Activated CD4-positive, alpha-beta memory T cell treated with anti-CD3 and anti-CD28 coated beads, Interleukin-2, amount 10 ng/mL, durations not matched to agents 7 days and 5 days (primary cell): ENCODE measurements around the gene UROC1. TPM values are rescaled to one million over a fixed set of nuclear protein-coding genes. Genes with fewer than 3 reads are reported as not detected.

ENCODE experiments used
- CTCF ChIA-PET: fragments of 350-600 bp; sonication (Branson Sonifier 250); formaldehyde crosslinking; loops from one replicate; lab custom pipeline; 2021; ENCODE audit warnings: antibody characterized with exemption, inconsistent platforms; lab: Charles Lee
- POLR2A ChIA-PET: fragments of 350-600 bp; sonication (Branson Sonifier 250); formaldehyde crosslinking; loops from one replicate; lab custom pipeline; 2021; ENCODE audit warnings: antibody characterized with exemption; lab: Charles Lee
- DNase-seq: peaks from one replicate; pipeline ENCODE4 v3.0.0-alpha.2; 2020
- H3K27ac Mint-ChIP-seq: one replicate; pipeline ENCODE4 v1.8.0; 2021; ENCODE audit warnings: mild to moderate bottlenecking, mixed read lengths
- H3K27me3 Mint-ChIP-seq: one replicate; pipeline ENCODE4 v1.8.0; 2021; ENCODE audit warnings: mixed read lengths
- H3K36me3 Mint-ChIP-seq: one replicate; pipeline ENCODE4 v1.8.0; 2021; ENCODE audit warnings: low read depth, mixed read lengths
- H3K4me1 Mint-ChIP-seq: one replicate; pipeline ENCODE4 v1.8.0; 2021; ENCODE audit warnings: mixed read lengths
- H3K4me3 Mint-ChIP-seq: one replicate; pipeline ENCODE4 v1.8.0; 2021; ENCODE audit warnings: mild to moderate bottlenecking, mixed read lengths
- H3K9me3 Mint-ChIP-seq: one replicate; pipeline ENCODE4 v1.8.0; 2021; ENCODE audit warnings: mixed read lengths
- total RNA-seq, 2 experiments: library from RNA; stranded (reverse); gene quantifications; one replicate each; pipeline ENCODE4 v1.2.3, GENCODE V29; 2021

The UROC1 gene
- total RNA-seq, 2 experiments from 2014 or later = not detected

GRCh38 chr3:126486360-126486847 lies 31.2 kb downstream of the UROC1 start:
- Mint-ChIP-seq H3K9me3 (no peaks in the 10 kb centered on the region), H3K4me3 (no peak overlapping the region), H3K4me1 (peaks cover 13% of the 10 kb centered on the region), H3K27me3 (no peaks in the 10 kb centered on the region), H3K36me3 (no peaks in the 10 kb centered on the region), H3K27ac (peak overlapping the region; percentile 26)
- ChIA-PET CTCF (no interaction called here), POLR2A (interaction anchor here (1.2 kb wide), 1 partner anchor 10 kb away, joined by 5 read pairs; the partner anchor contains the start of gene ZXDC)
- DNase-seq = no peak

GRCh38 chr3:126485956-126486355 lies 31.6 kb downstream of the UROC1 start:
- no peaks in the 10 kb centered on the region for H3K36me3 Mint-ChIP-seq
- H3K4me1 Mint-ChIP-seq = peaks cover 13% of the 10 kb centered on the region
- H3K4me3 Mint-ChIP-seq = no peak overlapping the region
- ChIA-PET CTCF (no interaction called here), POLR2A (no interaction called here)
- H3K27ac Mint-ChIP-seq = no peak overlapping the region
- H3K27me3 Mint-ChIP-seq = no peaks in the 10 kb centered on the region
- no peak for DNase-seq
- no peaks in the 10 kb centered on the region for H3K9me3 Mint-ChIP-seq

GRCh38 chr3:126485176-126485897 lies 32.2 kb downstream of the UROC1 start:
- ChIA-PET POLR2A (no interaction called here), CTCF (no interaction called here)
- no peaks in the 10 kb centered on the region for H3K36me3 Mint-ChIP-seq
- H3K4me3 Mint-ChIP-seq = no peak overlapping the region
- H3K27me3 Mint-ChIP-seq = no peaks in the 10 kb centered on the region
- H3K9me3 Mint-ChIP-seq = no peaks in the 10 kb centered on the region
- no peak for DNase-seq
- peaks cover 13% of the 10 kb centered on the region for H3K4me1 Mint-ChIP-seq
- no peak overlapping the region for H3K27ac Mint-ChIP-seq

- H3K4me1 Mint-ChIP-seq = peaks cover 13% of the 10 kb centered on the region
- H3K36me3 Mint-ChIP-seq = no peaks in the 10 kb centered on the region
- H3K27me3 Mint-ChIP-seq = no peaks in the 10 kb centered on the region
- H3K27ac Mint-ChIP-seq = no peak overlapping the region
- POLR2A ChIA-PET = no interaction called here
- no peak for DNase-seq
- CTCF ChIA-PET = no interaction called here
- H3K4me3 Mint-ChIP-seq = no peak overlapping the region
- no peaks in the 10 kb centered on the region for H3K9me3 Mint-ChIP-seq
Observed at GRCh38 chr3:126484662-126485061, 32.9 kb downstream of the UROC1 start.

GRCh38 chr3:126484148-126484547 lies 33.4 kb downstream of the UROC1 start:
- Mint-ChIP-seq H3K4me1 (peaks cover 13% of the 10 kb centered on the region), H3K4me3 (no peak overlapping the region), H3K27me3 (no peaks in the 10 kb centered on the region), H3K9me3 (no peaks in the 10 kb centered on the region), H3K27ac (no peak overlapping the region), H3K36me3 (no peaks in the 10 kb centered on the region)
- DNase-seq = no peak
- POLR2A ChIA-PET = no interaction called here
- CTCF ChIA-PET = no interaction called here

GRCh38 chr3:126483321-126483761 lies 34.2 kb downstream of the UROC1 start:
- H3K9me3 Mint-ChIP-seq = no peaks in the 10 kb centered on the region
- H3K36me3 Mint-ChIP-seq = no peaks in the 10 kb centered on the region
- ChIA-PET CTCF (no interaction called here), POLR2A (no interaction called here)
- no peak overlapping the region for H3K4me3 Mint-ChIP-seq
- no peak for DNase-seq
- H3K27ac Mint-ChIP-seq = no peak overlapping the region
- no peaks in the 10 kb centered on the region for H3K27me3 Mint-ChIP-seq
- H3K4me1 Mint-ChIP-seq = peaks cover 13% of the 10 kb centered on the region

GRCh38 chr3:126482503-126483255 lies 34.9 kb downstream of the UROC1 start:
- no peaks in the 10 kb centered on the region for H3K9me3 Mint-ChIP-seq
- no peak overlapping the region for H3K27ac Mint-ChIP-seq
- no peak overlapping the region for H3K4me3 Mint-ChIP-seq
- POLR2A ChIA-PET = no interaction called here
- H3K4me1 Mint-ChIP-seq = peaks cover 13% of the 10 kb centered on the region
- H3K36me3 Mint-ChIP-seq = no peaks in the 10 kb centered on the region
- DNase-seq = no peak
- CTCF ChIA-PET = no interaction called here
- H3K27me3 Mint-ChIP-seq = no peaks in the 10 kb centered on the region

- CTCF ChIA-PET = no interaction called here
- Mint-ChIP-seq H3K27me3 (no peaks in the 10 kb centered on the region), H3K36me3 (no peaks in the 10 kb centered on the region), H3K4me1 (peaks cover 11% of the 10 kb centered on the region), H3K4me3 (no peak overlapping the region), H3K27ac (no peak overlapping the region), H3K9me3 (no peaks in the 10 kb centered on the region)
- POLR2A ChIA-PET = no interaction called here
- DNase-seq = no peak
Observed at GRCh38 chr3:126481808-126482502, 35.6 kb downstream of the UROC1 start.

GRCh38 chr3:126480861-126481260 lies 36.7 kb downstream of the UROC1 start:
- DNase-seq = no peak
- POLR2A ChIA-PET = no interaction called here
- Mint-ChIP-seq H3K4me3 (no peak overlapping the region), H3K27ac (no peak overlapping the region), H3K36me3 (no peaks in the 10 kb centered on the region), H3K9me3 (no peaks in the 10 kb centered on the region), H3K27me3 (no peaks in the 10 kb centered on the region), H3K4me1 (peaks cover 7% of the 10 kb centered on the region)
- CTCF ChIA-PET = no interaction called here

- H3K36me3 Mint-ChIP-seq = no peaks in the 10 kb centered on the region
- no peaks in the 10 kb centered on the region for H3K27me3 Mint-ChIP-seq
- POLR2A ChIA-PET = no interaction called here
- H3K4me1 Mint-ChIP-seq = peaks cover 7% of the 10 kb centered on the region
- no peaks in the 10 kb centered on the region for H3K9me3 Mint-ChIP-seq
- no peak overlapping the region for H3K4me3 Mint-ChIP-seq
- CTCF ChIA-PET = no interaction called here
- DNase-seq = no peak
- H3K27ac Mint-ChIP-seq = no peak overlapping the region
Observed at GRCh38 chr3:126480206-126480605, 37.4 kb downstream of the UROC1 start.

- Mint-ChIP-seq H3K4me3 (no peak overlapping the region), H3K27me3 (no peaks in the 10 kb centered on the region), H3K27ac (no peak overlapping the region), H3K9me3 (no peaks in the 10 kb centered on the region), H3K36me3 (peaks cover 2% of the 10 kb centered on the region), H3K4me1 (peaks cover 9% of the 10 kb centered on the region)
- ChIA-PET POLR2A (no interaction called here), CTCF (no interaction called here)
- DNase-seq = no peak
Observed at GRCh38 chr3:126479642-126480041, 37.9 kb downstream of the UROC1 start.

GRCh38 chr3:126478581-126479310 lies 38.8 kb downstream of the UROC1 start:
- Mint-ChIP-seq H3K4me3 (no peak overlapping the region), H3K27me3 (no peaks in the 10 kb centered on the region), H3K9me3 (no peaks in the 10 kb centered on the region), H3K4me1 (peaks cover 18% of the 10 kb centered on the region), H3K27ac (no peak overlapping the region), H3K36me3 (peaks cover 7% of the 10 kb centered on the region)
- no peak for DNase-seq
- ChIA-PET POLR2A (no interaction called here), CTCF (no interaction called here)
